ENCODE data around the gene EARS2. TPM values are rescaled to one million over a fixed set of nuclear protein-coding genes. Genes with fewer than 3 reads are reported as not detected.
"Not testable (repeated sequence)": the region's sequence is repeated elsewhere in the genome, so short reads cannot be mapped to it uniquely, and the experiment has no call there.

EARS2 gene
- total RNA-seq, 4 donors from 2014 or later = 16.8 to 27.1 (median 20.7) TPM

- H3K4me3 ChIP-seq (ENCODE audit: low read depth, poor library complexity, severe bottlenecking) = no peak overlapping the region
- DNase-seq (ENCODE audit: low spot score in 2 of 2) = no peak
- 95 to 96% methylated on average over 8 of the region's 8 CpGs for WGBS, 2 donors
- TF ChIP-seq CTCF (IDR thresholded peaks at IDR 0.05) (no peak), POLR2A (IDR thresholded peaks at IDR 0.05) (no peak)
- intact Hi-C loops (cut with DNase I; ENCODE audit: low total_unique reads) = no loop called here
These were observed 71.3 kb downstream of the EARS2 start for GRCh38 chr16:23485841-23486240.

- H3K4me3 ChIP-seq (ENCODE audit: low read depth, poor library complexity, severe bottlenecking) = no peak overlapping the region
- no peak for DNase-seq (ENCODE audit: low spot score in 2 of 2)
- TF ChIP-seq POLR2A (IDR thresholded peaks at IDR 0.05) (no peak), CTCF (IDR thresholded peaks at IDR 0.05) (no peak)
- intact Hi-C loops (cut with DNase I; ENCODE audit: low total_unique reads) = no loop called here
- 88 to 92% methylated on average over 2 of the region's 2 CpGs for WGBS, 2 donors
These were observed 71.9 kb downstream of the EARS2 start for GRCh38 chr16:23485257-23485614.

- intact Hi-C loops (cut with DNase I; ENCODE audit: low total_unique reads) = no loop called here
- H3K4me3 ChIP-seq (ENCODE audit: low read depth, poor library complexity, severe bottlenecking) = no peak overlapping the region
- 62 to 67% methylated on average over 8 of the region's 8 CpGs for WGBS, 2 donors
- TF ChIP-seq POLR2A (IDR thresholded peaks at IDR 0.05) = no peak
- no peak for TF ChIP-seq CTCF (IDR thresholded peaks at IDR 0.05)
- no peak for DNase-seq (ENCODE audit: low spot score in 2 of 2)
These were observed 72.5 kb downstream of the EARS2 start for GRCh38 chr16:23484510-23485256.

GRCh38 chr16:23483492-23483891, 73.7 kb downstream of the EARS2 start:
- H3K4me3 ChIP-seq (ENCODE audit: low read depth, poor library complexity, severe bottlenecking); DNase-seq (ENCODE audit: low spot score in 2 of 2); intact Hi-C loops (cut with DNase I; ENCODE audit: low total_unique reads): not testable (repeated sequence)
- 86 to 95% methylated on average over 8 of the region's 8 CpGs for WGBS, 2 donors

- TF ChIP-seq POLR2A (IDR thresholded peaks at IDR 0.05) (no peak), CTCF (IDR thresholded peaks at IDR 0.05) (no peak)
- no peak for DNase-seq (ENCODE audit: low spot score in 2 of 2)
- no peak overlapping the region for H3K4me3 ChIP-seq (ENCODE audit: low read depth, poor library complexity, severe bottlenecking)
- WGBS, 2 donors = 89 to 93% methylated on average over 14 of the region's 14 CpGs
- intact Hi-C loops (cut with DNase I; ENCODE audit: low total_unique reads) = no loop called here
These were observed 74.4 kb downstream of the EARS2 start for GRCh38 chr16:23482778-23483177.

- WGBS, 2 donors = 89 to 92% methylated on average over 4 of the region's 4 CpGs
- H3K4me3 ChIP-seq (ENCODE audit: low read depth, poor library complexity, severe bottlenecking) = no peak overlapping the region
- TF ChIP-seq CTCF (IDR thresholded peaks at IDR 0.05) (no peak), POLR2A (IDR thresholded peaks at IDR 0.05) (no peak)
- intact Hi-C loops (cut with DNase I; ENCODE audit: low total_unique reads) = no loop called here
- DNase-seq (ENCODE audit: low spot score in 2 of 2) = no peak
These were observed 76.9 kb downstream of the EARS2 start for GRCh38 chr16:23480257-23480656.

Data from lower leg skin (tissue), 4 donors.